ENCODE results near the gene TGFBR3.

The TGFBR3 gene

DNA sequence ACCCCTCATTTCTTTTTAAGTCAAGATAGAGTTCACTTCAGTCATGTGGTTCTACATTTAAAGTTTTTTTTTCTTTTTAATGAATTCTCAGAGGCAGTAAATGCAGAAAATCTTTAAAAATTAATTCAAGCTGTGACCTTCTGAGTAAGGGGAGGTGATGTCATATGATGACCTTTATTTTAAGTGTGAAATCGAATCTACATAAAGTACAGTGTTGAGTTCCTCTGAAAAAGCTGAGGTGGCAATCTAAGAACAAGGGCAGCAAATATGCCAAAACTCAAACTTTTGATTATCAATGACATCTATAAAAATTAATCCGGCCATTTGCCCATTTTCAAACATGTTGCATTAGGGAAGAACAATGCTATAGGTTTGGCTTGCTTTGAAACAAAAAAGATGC lies 211.8 kb downstream of the TGFBR3 start:
- H3K36me3 ChIP-seq (ENCODE audit: insufficient read depth): no peaks in the 10 kb centered on the region
- no peaks in the 10 kb centered on the region for H3K79me2 ChIP-seq (ENCODE audit: insufficient read depth, low read depth)
- TF ChIP-seq, protein P1, sequence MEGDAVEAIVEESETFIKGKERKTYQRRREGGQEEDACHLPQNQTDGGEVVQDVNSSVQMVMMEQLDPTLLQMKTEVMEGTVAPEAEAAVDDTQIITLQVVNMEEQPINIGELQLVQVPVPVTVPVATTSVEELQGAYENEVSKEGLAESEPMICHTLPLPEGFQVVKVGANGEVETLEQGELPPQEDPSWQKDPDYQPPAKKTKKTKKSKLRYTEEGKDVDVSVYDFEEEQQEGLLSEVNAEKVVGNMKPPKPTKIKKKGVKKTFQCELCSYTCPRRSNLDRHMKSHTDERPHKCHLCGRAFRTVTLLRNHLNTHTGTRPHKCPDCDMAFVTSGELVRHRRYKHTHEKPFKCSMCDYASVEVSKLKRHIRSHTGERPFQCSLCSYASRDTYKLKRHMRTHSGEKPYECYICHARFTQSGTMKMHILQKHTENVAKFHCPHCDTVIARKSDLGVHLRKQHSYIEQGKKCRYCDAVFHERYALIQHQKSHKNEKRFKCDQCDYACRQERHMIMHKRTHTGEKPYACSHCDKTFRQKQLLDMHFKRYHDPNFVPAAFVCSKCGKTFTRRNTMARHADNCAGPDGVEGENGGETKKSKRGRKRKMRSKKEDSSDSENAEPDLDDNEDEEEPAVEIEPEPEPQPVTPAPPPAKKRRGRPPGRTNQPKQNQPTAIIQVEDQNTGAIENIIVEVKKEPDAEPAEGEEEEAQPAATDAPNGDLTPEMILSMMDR (conservative IDR thresholded peaks at IDR 0.05; ENCODE audit: low read depth, low read length): no peak
- no peak overlapping the region for H3K4me3 ChIP-seq (IDR thresholded peaks at IDR 0.05; ENCODE audit: insufficient read depth, low read depth, low read length)
- no peaks in the 10 kb centered on the region for H3K4me1 ChIP-seq (ENCODE audit: low read depth, poor library complexity, severe bottlenecking)
- no peaks in the 10 kb centered on the region for H4K20me1 ChIP-seq (ENCODE audit: insufficient read depth)
- no peak overlapping the region for H3K9ac ChIP-seq
- H3K27ac ChIP-seq: no peak overlapping the region
- H3K4me2 ChIP-seq: no peak overlapping the region
- H2AFZ ChIP-seq (ENCODE audit: low read depth): no peak overlapping the region
- no peaks in the 10 kb centered on the region for H3K27me3 ChIP-seq (ENCODE audit: insufficient read depth, low read depth)

DNA sequence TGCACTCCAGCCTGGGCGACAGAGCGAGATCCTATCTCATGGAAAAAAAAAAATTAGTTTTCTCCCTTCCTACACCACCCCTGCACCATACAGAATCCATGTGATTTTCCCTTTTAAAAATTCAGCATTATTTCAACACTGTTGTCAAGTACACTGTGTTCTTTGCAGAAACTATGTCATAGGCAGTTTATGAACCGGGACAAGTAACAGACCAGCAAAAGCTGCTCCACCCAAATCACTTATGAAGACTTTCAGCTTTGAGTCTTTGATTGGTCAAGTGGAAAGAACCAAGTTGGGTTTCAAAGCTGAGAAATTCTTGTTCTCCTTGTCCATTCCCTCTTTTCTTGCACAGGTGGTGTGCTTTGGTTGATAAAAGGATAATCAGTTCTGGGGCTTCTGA lies 212.3 kb downstream of the TGFBR3 start:
- H3K79me2 ChIP-seq (ENCODE audit: insufficient read depth, low read depth): no peaks in the 10 kb centered on the region
- TF ChIP-seq, protein P1 (conservative IDR thresholded peaks at IDR 0.05; ENCODE audit: low read depth, low read length): no peak
- H4K20me1 ChIP-seq (ENCODE audit: insufficient read depth): no peaks in the 10 kb centered on the region
- H3K9ac ChIP-seq: no peak overlapping the region
- no peak overlapping the region for H3K4me3 ChIP-seq (IDR thresholded peaks at IDR 0.05; ENCODE audit: insufficient read depth, low read depth, low read length)
- H3K4me1 ChIP-seq (ENCODE audit: low read depth, poor library complexity, severe bottlenecking): no peaks in the 10 kb centered on the region
- no peak overlapping the region for H3K27ac ChIP-seq
- H2AFZ ChIP-seq (ENCODE audit: low read depth): no peak overlapping the region
- no peaks in the 10 kb centered on the region for H3K36me3 ChIP-seq (ENCODE audit: insufficient read depth)
- no peaks in the 10 kb centered on the region for H3K27me3 ChIP-seq (ENCODE audit: insufficient read depth, low read depth)
- no peak overlapping the region for H3K4me2 ChIP-seq

DNA sequence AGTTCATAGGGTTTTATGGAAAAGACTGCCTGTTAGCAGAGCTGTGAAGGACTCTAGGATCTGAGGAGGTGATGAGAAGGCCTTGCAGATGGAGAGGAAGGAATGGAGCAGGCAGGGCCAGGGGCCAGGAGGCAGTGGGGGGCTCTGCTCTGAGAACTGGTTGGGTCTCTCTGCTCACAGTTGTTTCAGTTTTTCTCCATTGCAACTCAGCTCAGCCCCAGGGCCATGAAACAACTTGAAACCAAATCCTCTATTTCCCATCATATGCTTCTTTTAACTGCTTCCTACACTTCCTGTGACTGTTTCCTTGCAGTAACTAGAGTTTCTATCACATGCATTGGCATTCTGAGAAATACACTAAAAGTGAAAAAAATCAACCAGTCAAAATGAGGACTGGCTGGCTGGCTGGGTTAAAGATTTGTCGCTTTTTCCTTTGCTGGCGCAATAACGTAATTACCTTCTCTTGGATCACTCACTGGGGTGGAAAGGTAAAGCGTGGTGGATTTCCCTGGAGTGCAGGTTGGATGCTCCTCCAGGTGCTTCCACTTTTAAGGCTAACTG lies 213.3 kb downstream of the TGFBR3 start:
- TF ChIP-seq, protein P1 (conservative IDR thresholded peaks at IDR 0.05; ENCODE audit: low read depth, low read length): no peak
- H3K4me3 ChIP-seq (IDR thresholded peaks at IDR 0.05; ENCODE audit: insufficient read depth, low read depth, low read length): no peak overlapping the region
- H3K27ac ChIP-seq: no peak overlapping the region
- H3K9ac ChIP-seq: no peak overlapping the region
- H3K4me1 ChIP-seq (ENCODE audit: low read depth, poor library complexity, severe bottlenecking): no peaks in the 10 kb centered on the region
- no peaks in the 10 kb centered on the region for H3K27me3 ChIP-seq (ENCODE audit: insufficient read depth, low read depth)
- no peak overlapping the region for H2AFZ ChIP-seq (ENCODE audit: low read depth)
- no peaks in the 10 kb centered on the region for H3K79me2 ChIP-seq (ENCODE audit: insufficient read depth, low read depth)
- no peaks in the 10 kb centered on the region for H4K20me1 ChIP-seq (ENCODE audit: insufficient read depth)
- H3K4me2 ChIP-seq: no peak overlapping the region
- no peaks in the 10 kb centered on the region for H3K36me3 ChIP-seq (ENCODE audit: insufficient read depth)

DNA sequence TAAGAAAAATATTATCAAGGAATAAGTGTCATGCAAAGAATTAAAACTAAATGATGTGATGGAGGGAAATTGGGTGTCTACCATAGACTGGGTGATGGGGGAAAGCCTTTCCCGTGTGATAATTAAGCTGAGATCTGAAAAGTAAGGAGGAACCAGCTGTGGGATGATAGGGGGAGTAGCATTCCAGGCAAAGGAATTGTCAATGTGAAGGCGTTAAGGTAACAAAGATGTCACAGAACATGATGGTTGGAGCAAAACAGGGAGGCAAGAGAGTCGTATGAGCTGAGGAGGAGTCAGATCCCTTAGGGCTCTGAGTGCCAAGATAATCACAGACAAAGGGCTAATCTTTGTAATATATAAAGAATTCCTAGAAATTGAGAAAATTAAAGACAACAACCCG lies 215.2 kb downstream of the TGFBR3 start:
- H3K27ac ChIP-seq: no peak overlapping the region

More for the DNA sequence above, 215.2 kb downstream of the TGFBR3 start:
- Histone ChIP-seq H3K9ac (no peak overlapping the region), H3K27me3 (ENCODE audit: insufficient read depth, low read depth) (no peaks in the 10 kb centered on the region), H3K79me2 (ENCODE audit: insufficient read depth, low read depth) (no peaks in the 10 kb centered on the region), H3K36me3 (ENCODE audit: insufficient read depth) (no peaks in the 10 kb centered on the region), H3K4me2 (no peak overlapping the region), H3K4me3 (IDR thresholded peaks at IDR 0.05; ENCODE audit: insufficient read depth, low read depth, low read length) (no peak overlapping the region), H4K20me1 (ENCODE audit: insufficient read depth) (no peaks in the 10 kb centered on the region), H2AFZ (ENCODE audit: low read depth) (no peak overlapping the region), H3K4me1 (ENCODE audit: low read depth, poor library complexity, severe bottlenecking) (no peaks in the 10 kb centered on the region)
- TF ChIP-seq, protein P1 (conservative IDR thresholded peaks at IDR 0.05; ENCODE audit: low read depth, low read length): no peak
